H1 (cell line): Measurements from ENCODE around the gene ALDH1B1. TPM values are rescaled to one million over a fixed set of nuclear protein-coding genes. Genes with fewer than 3 reads are reported as not detected.

ENCODE experiments used
- CEBPB ChIP-seq: IDR thresholded peaks from 2 replicates; pipeline ENCODE4 v1.6.1; 2012; ENCODE audit warnings: low read depth, low read length
- EP300 ChIP-seq, 2 experiments: IDR thresholded peaks; 1 replicate in 1 of 2; 2 replicates in 1 of 2; pipeline ENCODE4 v1.6.1; 2011 to 2012; ENCODE audit warnings: low read depth in 2 of 2, low read length in 2 of 2, mild to moderate bottlenecking in 2 of 2, borderline replicate concordance in 1 of 2, inconsistent platforms in 1 of 2, moderate library complexity in 1 of 2
- EZH2 ChIP-seq: fragments of 200-600 bp; sonication (generic); IDR thresholded peaks from 2 replicates; pipeline ENCODE4 v1.7.1; 2012; ENCODE audit warnings: low read depth, mild to moderate bottlenecking, moderate library complexity, low read length, inconsistent platforms; ENCODE audit not compliant: severe bottlenecking
- POLR2AphosphoS5 ChIP-seq: IDR thresholded peaks from 2 replicates; pipeline ENCODE4 v1.6.1; 2011; ENCODE audit warnings: low read depth, low read length
- RFX5 ChIP-seq: IDR thresholded peaks from 2 replicates; pipeline ENCODE4 v1.6.1; 2011; ENCODE audit warnings: low read depth, low read length, improper control_type of control experiment, borderline replicate concordance
- SIX5 ChIP-seq: IDR thresholded peaks from 2 replicates; pipeline ENCODE4 v1.6.1; 2011; ENCODE audit warnings: mild to moderate bottlenecking, low read depth, low read length
- TAF7 ChIP-seq: optimal IDR thresholded peaks from 2 replicates; pipeline ENCODE3; 2011; ENCODE audit warnings: low read depth, mild to moderate bottlenecking, inconsistent platforms, low read length, moderate library complexity, borderline replicate concordance
- polyA plus RNA-seq, 7 experiments: library from polyadenylated mRNA; depleted of rRNA in 3 of 7; stranded (reverse) in 5 of 7; unstranded in 2 of 7; fragments of >200 nt in 5 of 7; fragments of 200-250 nt in 2 of 7; gene quantifications; 1 replicate in 5 of 7; 2 replicates in 1 of 7; 4 replicates in 1 of 7; pipeline versions ENCODE4 v1.2.1 to v1.2.3, GENCODE V29; 2011 to 2013; ENCODE audit warnings: missing spikeins in 2 of 7, mixed read lengths in 2 of 7
- total RNA-seq: library from RNA; stranded (reverse); fragmentation: NEBNext Ultra II Directional; extraction: Animal tissue kit (Norgen Biotek cat#: 25700); gene quantifications from 2 replicates; pipeline ENCODE4 v1.2.1, GENCODE V29; 2021
- TF ChIP-seq, protein P1 (sequence below), 3 experiments: IDR thresholded peaks; 1 replicate in 2 of 3; 2 replicates in 1 of 3; pipeline versions ENCODE4 v1.5.1 to v1.6.1; 2011; ENCODE audit warnings: low read length in 3 of 3, mild to moderate bottlenecking in 3 of 3, inconsistent platforms in 2 of 3, low read depth in 1 of 3, moderate library complexity in 1 of 3; ENCODE audit not compliant: insufficient read depth in 1 of 3; ENCODE audit errors: control extremely low read depth in 1 of 3

ALDH1B1 gene
- total and polyA plus RNA-seq, 2 of the 8 experiments (the other 6 are each of a cell fraction or from before 2014, with no cell fraction given), result 41.6 to 78.7 TPM

DNA sequence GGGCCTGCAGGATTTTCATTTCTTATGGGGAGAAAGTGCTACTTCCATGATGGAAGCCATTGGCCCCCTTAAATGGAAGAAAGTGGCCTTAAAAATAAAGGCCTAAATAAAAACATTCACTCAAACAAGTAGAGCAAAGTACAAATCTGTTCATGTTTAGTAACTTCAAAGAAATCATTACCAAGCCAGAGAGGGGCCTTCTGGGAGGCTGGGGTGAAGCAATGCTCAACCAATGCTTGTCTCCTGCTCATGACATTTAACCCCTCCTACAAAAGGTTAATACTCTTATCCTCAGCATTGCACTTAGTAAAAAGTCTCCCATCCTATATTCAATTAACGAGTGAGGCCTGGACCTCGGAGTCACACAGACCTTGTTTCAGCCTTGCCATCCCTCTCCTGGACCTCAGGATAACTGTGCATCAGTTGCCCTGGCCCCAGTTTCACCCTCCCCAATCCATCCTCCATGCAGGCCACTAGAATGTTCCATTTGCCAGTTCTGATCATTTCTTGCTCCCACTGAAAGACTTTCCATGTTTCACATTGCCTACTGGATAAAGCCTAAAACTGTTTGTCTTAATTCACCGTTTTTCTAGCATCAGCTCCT is 36.9 kb upstream of the ALDH1B1 start (continued):
- TF ChIP-seq, protein P1, sequence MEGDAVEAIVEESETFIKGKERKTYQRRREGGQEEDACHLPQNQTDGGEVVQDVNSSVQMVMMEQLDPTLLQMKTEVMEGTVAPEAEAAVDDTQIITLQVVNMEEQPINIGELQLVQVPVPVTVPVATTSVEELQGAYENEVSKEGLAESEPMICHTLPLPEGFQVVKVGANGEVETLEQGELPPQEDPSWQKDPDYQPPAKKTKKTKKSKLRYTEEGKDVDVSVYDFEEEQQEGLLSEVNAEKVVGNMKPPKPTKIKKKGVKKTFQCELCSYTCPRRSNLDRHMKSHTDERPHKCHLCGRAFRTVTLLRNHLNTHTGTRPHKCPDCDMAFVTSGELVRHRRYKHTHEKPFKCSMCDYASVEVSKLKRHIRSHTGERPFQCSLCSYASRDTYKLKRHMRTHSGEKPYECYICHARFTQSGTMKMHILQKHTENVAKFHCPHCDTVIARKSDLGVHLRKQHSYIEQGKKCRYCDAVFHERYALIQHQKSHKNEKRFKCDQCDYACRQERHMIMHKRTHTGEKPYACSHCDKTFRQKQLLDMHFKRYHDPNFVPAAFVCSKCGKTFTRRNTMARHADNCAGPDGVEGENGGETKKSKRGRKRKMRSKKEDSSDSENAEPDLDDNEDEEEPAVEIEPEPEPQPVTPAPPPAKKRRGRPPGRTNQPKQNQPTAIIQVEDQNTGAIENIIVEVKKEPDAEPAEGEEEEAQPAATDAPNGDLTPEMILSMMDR (IDR thresholded peaks at IDR 0.05; ENCODE audit: control extremely low read depth in 1 of 3, insufficient read depth in 1 of 3, low read depth in 1 of 3, low read length in 3 of 3), result no peak
- TF ChIP-seq EP300 (IDR thresholded peaks at IDR 0.05; ENCODE audit: borderline replicate concordance in 1 of 2, low read depth in 2 of 2, low read length in 2 of 2), result no peak
- TF ChIP-seq EZH2, result no peak
- TF ChIP-seq RFX5, result no peak
- no peak for TF ChIP-seq TAF7
- TF ChIP-seq POLR2AphosphoS5, result no peak
- no peak for TF ChIP-seq CEBPB
- no peak for TF ChIP-seq SIX5
